Esophagus mucosa (tissue), 1 donor: ENCODE data around the gene RNU5D-1. TPM values are rescaled to one million over a fixed set of nuclear protein-coding genes. Genes with fewer than 3 reads are reported as not detected.

ENCODE experiments used
- ATAC-seq: fragments of 200-7000 bp; cut with Tn5 transposase; one replicate; pipeline ENCODE4 v1.9.1; 2020
- total RNA-seq: library from RNA; stranded (reverse); gene quantifications from one replicate; pipeline ENCODE4 v1.2.4, GENCODE V29; 2023
- donor health status: DM: yes; HTN: yes; CAD: no.

RNU5D-1 gene
- total RNA-seq, 1 donor from 2014 or later: not detected

- ATAC-seq: no peak
Measured at GRCh38 chr1:44698138-44698537, 32.8 kb downstream of the RNU5D-1 start.

DNA sequence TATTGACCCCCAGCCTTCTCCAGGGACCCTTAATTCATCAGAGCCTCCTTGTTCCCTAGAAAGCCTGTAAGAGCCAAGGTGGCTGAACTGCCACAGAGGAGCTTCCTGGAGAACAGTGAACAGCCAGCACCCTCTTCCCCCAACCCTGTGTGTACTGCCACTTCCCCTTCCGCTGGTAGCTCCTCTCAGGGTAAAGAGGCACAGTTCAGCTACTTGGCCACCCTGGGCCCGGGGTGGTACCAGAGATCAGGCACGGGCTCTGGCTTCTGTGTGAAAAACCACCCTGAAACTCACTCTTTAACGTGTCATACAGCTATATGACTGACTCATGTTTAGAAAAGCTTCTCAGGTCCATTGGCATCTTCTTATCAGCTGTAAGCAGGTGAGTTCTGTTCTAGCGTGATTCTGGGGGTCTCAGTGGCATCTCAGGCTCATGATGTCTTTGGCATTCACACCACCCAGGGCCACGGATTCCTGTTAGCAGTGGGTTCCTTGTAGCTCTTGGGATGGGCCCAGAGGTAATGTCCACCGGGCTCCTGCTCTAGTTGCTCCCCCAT is 34.1 kb downstream of the RNU5D-1 start:
- peak; percentile 21 for ATAC-seq

DNA sequence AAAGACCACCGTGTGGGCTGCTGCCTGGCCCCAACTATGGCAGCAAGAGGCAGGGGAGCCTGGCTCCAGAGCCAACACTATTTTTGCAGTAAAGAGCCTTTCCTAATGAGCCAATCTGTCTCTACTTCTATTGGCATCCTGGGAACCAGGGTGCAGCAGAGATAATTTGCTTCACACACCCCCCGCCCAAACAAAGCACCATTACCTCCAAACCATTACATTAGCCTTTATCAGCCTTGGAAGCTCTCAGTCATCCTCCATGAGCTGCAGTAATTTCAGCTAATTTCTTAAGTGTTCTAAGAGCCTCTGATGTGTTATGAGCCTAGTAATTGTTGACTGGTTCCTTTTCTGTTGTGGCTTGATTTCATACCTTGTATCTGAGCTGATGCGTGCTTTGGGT is 34.9 kb downstream of the RNU5D-1 start:
- no peak for ATAC-seq

DNA sequence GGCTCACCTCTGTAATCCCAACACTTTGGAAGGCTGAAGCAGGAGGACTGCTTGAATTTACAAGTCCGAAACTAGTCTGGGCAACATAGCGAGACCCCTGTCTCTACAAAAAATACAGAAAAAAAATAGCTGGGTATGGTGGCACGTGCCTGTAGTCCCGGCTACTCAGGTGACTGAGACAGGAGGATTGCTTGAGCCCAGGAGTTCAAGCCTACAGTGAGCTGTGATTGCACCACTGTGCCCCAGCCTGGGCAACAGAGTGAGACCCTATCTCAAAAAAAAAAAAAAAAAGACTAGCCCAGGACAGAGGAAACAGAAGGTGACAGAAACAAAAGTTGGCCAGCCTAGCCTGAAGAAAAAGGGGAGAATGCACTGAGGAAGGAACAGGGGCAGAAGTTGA is 35.3 kb downstream of the RNU5D-1 start:
- ATAC-seq: no peak

GRCh38 chr1:44694863-44695478 is 36.0 kb downstream of the RNU5D-1 start:
- ATAC-seq: peak; percentile 46

- ATAC-seq: no peak
Measured at GRCh38 chr1:44693900-44694299, 37.1 kb downstream of the RNU5D-1 start.

DNA sequence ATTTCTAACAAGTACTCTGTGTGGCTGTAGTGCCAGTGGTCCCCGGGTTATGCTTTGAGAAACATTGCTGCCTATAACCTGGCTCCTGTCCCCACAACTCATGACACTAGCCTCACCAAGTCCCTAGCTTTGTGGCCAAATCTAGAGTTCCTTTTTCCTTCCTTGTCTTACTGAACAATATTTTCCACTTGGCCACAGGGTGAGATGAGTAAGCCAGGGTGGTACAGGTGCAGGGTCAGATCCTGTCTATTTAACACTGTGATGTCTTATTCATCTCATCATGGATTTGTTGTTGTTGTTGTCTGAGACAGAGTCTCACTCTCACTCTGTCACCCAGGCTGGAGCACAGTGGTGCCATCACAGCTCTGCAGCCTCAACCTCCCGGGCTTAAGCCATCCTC is 37.8 kb downstream of the RNU5D-1 start:
- ATAC-seq: peak; percentile 21

DNA sequence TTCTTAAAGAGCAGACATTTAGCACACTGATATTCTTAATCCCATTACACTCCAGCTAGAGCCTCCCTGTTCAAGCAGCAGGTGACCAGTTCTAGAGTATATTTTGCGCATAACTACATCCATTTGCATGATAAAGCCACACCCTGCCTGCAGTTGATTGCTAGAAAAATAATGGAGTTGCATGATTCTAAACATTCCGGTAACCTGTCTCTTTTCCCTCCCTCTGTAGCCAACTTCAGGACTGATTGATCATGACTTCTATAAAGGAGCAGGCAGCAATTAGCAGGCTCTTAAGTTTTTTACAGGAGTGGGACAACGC is 41.6 kb downstream of the RNU5D-1 start:
- ATAC-seq: no peak

DNA sequence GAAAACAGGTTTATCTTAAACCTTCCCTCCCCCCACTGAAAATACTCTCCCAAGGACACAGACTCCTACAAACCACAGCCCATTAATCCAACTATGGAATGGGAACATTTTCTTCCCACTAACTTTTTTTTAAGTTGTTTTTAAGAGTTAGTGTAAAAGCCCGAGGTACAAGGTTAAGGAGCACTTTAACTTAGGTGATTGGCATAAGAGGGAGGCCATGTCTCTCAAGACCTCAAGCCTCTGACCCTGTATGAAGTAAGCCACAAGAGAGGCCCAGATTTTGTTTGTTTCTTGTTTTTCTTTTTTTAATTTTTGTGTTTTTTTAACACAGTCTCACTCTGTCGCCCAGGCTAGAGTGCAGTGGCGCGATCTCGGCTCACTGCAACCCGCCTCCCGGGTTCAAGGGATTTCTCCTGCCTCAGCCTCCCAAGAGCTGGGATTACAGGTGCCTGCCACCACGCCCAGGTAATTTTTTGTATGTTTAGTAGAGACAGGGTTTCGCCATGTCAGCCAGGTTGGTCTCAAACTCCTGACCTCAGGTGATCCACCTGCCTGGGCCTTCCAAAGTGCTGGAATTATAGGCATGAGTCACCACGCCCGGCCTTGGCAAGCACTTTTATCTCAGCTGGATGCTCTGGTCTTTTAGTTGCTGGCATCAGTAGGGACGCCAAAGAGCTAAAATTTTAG is 42.1 kb downstream of the RNU5D-1 start:
- no peak for ATAC-seq

GRCh38 chr1:44685881-44686280 is 45.1 kb downstream of the RNU5D-1 start:
- ATAC-seq: no peak

DNA sequence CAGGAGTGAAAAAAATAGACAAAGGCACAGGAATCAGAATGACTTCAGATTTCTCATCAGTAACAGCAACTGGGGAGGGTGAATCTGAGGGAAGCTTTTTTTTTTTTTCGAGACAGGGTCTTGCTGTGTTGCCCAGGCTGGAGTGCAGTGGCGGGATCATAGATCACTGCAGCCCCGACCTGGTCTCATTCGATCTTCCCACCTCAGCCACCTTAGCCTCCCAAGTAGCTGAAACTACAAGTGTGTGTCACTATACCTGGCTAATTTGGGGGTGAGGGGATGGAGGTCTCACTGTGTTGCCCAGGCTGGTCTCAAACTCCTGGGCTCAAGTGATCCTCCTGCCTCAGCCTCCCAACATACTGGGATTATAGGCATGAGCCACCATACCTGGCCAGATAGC is 45.8 kb downstream of the RNU5D-1 start:
- ATAC-seq: no peak

DNA sequence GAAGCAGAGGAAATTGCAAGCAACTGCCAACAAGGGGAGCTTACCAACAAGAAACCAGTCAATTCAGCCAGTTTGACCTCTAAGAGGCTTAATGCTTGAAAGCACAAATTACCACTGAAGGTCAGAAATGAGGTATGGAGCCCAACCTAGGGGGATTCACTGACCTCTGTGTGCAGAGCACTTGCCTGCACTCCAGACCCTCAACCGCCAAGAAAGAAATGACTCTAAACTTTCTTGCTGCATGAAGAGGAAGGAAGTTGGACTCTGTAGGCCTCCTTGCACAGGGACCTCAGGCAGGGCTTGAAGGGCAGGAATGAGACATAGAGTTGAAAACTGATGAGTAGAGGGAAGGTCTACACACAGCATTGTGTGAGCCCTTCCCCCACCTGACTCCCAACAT is 46.4 kb downstream of the RNU5D-1 start:
- ATAC-seq: no peak

GRCh38 chr1:44682883-44683265 is 48.1 kb downstream of the RNU5D-1 start:
- no peak for ATAC-seq

GRCh38 chr1:44681905-44682882 is 48.8 kb downstream of the RNU5D-1 start:
- ATAC-seq: no peak

Other genes with a start within 250 kb of the RNU5D-1 start
- 4.4 TPM for gene TMEM53, start 56.7 kb downstream of the RNU5D-1 start, total RNA-seq
- not detected for gene ARMH1, start 56.5 kb downstream of the RNU5D-1 start, total RNA-seq
- 15.2 TPM for gene KIF2C, start 8.7 kb upstream of the RNU5D-1 start, total RNA-seq
- gene RPS8, start 44.4 kb upstream of the RNU5D-1 start, total RNA-seq: 2,198 TPM
- gene BEST4, start 57.0 kb upstream of the RNU5D-1 start, total RNA-seq: not detected
- 20.7 TPM for gene PLK3, start 69.2 kb upstream of the RNU5D-1 start, total RNA-seq
- not detected for gene DYNLT4, start 76.2 kb upstream of the RNU5D-1 start, total RNA-seq
- gene BTBD19, start 77.4 kb upstream of the RNU5D-1 start, total RNA-seq: 2.4 TPM
- 0.40 TPM for gene PTCH2, start 112.1 kb upstream of the RNU5D-1 start, total RNA-seq